Measurements from ENCODE around the gene SHROOM1.
A peak's percentile ranks its signal among the peaks of the same experiment; 100 is the strongest.
"Not testable (repeated sequence)": the region's sequence is repeated elsewhere in the genome, so short reads cannot be mapped to it uniquely, and the experiment has no call there.

SHROOM1 gene

GRCh38 chr5:132830436-132831094 lies at the start of gene SHROOM1:
SHROOM1 (minus strand) TSS chr5:132830647; CDS start chr5:132826140, 4,507 bp downstream.
- DNase-seq, result peak; percentile 34

DNA sequence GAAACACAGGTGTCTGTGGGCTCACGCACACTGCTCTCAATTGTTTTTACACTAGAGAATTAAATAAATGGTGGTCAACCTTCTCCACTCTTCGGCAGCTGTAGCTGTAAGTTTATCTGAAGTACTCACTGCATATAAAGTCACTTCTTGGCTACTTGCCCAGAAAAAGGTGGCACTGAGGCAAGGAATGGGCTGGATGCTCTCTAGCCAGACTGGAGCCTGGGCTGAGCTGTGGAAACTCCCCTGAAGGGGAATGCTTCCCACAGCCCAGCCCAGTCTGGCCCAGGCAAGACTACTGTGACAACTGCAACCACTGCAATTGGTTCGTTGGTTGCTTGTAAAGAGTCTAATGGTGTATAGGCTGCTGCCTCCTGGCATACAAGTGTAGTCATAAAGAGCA lies 47.5 kb upstream of the SHROOM1 start:
- DNase-seq, result no peak

DNA sequence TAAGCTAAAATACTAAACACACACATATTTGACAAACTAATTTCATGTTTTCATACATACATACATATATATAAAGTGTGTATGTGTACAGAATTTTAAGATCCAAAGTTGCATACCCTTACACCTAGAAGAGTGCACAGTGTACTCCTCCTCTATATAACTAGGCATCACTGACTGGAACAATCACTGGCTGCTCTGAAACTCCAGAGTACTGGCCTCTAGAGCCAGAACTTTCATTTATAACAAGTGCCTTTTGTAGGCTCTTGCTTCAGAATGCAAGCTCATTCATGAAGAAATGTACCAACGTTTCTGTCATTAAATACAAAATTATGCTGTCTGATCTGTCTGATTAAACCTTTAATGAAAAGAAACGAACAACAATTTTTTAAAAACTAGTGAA lies 47.0 kb upstream of the SHROOM1 start:
- no peak for DNase-seq

DNA sequence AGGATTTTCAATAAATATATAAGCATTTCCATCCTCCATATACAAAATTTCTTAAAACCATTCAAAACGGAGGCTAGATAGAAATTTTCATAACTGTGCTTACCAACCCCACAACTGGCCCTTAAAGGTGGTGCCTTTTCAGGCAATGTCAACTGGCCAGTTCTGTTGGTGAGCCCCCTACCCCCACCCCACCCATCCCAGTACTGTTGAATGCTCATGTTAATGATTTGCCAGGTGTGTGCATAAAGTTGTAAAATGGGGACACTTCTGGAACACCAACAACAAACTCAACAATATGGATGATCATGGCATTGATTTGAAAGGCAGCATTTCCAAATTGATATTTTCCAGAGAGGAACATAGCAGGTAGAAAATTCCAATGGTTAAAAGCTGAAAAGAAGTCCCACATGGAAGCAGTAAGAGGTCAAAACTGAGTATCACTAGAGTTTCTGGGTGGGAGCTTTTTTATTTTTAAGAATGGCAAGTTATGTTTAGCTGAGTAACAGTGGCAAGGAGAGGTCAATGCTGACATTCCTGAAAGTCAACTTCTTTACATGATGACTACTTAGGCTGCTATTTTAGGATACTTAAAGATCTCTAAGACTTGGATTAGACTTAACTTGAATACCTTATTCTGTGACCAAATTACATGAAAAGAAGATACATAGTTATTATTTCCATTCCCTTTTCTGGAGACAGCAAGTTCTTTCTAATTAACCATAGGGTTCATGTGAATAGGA lies 45.7 kb upstream of the SHROOM1 start:
- no peak for DNase-seq

GRCh38 chr5:132873930-132874271 lies 43.5 kb upstream of the SHROOM1 start:
- DNase-seq, result no peak

DNA sequence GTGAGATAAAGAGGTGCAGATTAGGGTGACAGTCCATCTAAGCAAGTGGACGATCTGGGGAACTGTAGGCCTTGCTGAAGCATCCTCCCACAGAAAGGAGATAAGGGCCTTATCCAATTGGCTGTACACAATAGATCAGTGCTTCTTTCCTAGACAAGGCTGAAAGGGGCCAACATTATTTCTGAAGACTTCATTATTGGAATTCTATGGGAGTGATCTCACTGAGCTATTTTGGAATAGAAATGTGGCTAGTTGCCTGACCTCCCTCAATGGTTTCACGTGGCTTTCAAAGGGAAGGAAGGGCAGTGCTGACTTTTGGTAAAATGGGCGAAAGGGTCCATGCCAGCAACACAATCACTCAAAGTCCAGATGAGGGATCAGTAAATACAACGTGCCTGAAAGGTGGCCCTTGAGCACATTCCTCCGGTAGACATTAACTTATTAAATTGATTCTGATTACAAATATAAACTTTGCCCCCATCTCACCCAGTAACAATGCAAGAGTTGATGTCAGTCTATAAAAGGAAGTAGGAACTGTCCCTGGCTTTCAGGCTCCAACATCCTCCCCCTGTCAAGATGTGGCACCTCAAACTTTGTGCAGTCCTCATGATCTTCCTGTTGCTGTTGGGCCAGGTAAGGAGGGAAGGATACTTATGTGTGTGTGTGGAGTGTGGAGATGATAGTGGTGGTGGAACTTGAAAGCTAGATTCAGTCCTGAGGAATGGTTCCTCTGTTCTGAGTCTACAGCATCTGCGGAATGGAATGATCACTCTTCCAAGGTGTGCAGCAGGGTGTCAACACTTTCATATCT lies 42.9 kb upstream of the SHROOM1 start, which contains the start of gene LEAP2:
Gene LEAP2 (plus strand): TSS at position 550 of the 811 bp plus-strand sequence. CDS start 27 bp downstream, at position 577.
- no peak for DNase-seq

DNA sequence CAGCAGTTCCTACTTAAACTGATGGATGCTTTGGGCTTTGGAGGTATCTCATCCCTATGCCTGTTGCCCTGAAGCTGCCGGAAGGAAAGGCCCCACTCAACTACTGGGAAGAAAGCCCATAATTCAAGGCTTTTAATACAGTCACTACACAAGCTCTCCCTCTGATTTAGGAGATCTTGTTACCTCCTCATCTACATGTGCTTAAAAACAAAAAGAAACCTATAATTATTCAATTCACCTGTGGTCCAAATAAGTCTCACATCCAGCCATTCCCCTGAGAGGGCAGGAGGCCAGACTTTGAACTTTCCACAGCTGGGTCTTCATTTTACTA lies 42.3 kb upstream of the SHROOM1 start:
- no peak for DNase-seq

DNA sequence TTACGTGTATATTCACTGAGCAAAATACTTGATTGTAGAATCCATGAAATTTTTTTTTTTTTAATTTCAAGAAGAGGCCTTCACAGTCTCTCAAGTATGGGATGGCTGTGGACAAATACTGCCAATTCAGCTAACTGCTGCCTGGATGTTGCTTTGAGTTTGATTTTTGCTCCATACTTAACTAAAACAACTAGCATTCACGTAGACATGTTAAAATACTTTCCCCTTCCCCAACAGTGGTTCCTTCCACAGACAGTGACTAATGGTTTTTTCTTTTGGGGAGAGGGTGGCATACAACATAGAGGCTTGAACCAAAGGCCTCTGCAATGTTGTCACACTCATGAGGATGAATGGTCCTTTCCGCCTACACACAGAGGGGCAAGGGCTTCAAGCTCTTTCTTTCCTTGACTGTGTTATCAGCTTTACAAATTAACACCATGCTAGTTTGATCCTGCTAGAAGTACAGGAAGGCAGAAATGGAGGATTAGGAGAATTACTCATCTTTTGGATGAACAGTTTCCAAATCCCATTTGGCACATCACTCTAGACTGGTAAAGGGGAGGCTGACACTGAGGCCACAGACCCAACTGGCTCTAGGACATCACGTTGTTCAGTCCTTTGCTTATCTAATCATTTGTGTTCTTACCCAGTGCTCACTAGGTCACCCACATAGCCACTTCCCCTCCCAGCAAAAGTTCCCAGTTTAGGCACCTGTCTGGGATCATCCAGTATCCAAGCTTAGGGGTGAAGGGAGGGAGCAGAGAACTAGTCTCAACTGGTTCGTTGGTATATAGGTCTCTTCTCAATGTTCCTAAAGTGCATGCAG lies 41.2 kb upstream of the SHROOM1 start:
- DNase-seq, result no peak

- DNase-seq, result no peak
Measured at GRCh38 chr5:132870801-132871200, 40.4 kb upstream of the SHROOM1 start.

- DNase-seq, result no peak
Measured at GRCh38 chr5:132868754-132869153, 38.3 kb upstream of the SHROOM1 start.

DNA sequence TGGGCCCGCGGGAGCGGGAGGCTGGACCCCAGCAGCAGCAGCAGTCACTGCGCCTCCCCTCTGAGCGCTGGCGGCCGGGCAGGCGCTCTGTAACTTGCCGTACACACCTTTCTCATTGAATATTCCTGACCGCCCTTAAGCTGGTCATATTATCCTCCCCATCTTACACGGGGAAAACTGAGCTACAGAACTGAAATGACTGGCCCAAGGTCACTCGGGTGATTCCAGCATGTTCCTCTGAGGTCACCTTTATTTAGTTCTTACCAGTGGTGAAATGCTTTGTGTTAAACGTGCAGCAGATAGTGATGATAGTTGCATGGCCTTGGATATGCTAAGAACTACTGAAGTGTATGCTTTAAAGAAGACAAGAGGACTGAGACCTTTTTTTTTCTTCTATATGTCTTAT lies 36.6 kb upstream of the SHROOM1 start:
- DNase-seq, result no peak

DNA sequence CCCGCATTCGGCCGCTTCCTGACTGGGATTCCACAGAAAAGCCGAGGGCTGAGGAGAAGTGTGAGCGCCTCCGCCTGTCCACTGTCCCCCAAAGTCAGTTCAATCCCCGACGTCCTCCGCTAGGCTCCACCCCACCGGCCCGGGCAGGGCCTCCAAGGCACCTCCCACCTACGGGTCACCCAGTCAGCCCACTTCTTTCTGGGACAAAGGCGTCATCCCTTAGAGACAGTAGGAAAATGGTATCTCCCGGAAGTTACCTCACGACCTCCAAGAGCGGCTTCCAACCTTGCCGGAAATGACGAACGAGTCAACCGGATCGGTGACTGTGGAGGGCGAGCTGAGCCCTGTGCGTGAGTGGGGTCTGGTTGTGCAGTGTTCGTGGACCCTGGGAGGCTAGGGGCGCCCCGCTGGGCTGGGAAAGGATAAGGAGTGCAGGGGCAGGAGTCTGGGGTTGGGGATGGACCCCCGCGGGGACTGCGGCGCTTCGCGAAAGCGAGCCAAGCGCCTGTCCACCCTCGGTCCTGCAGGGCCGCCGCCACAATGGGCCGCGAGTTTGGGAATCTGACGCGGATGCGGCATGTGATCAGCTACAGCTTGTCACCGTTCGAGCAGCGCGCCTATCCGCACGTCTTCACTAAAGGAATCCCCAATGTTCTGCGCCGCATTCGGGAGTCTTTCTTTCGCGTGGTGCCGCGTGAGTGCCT lies 36.0 kb upstream of the SHROOM1 start, which contains the start of the genes GDF9 and UQCRQ:
Gene GDF9 (minus strand): TSS at position 128 of the 704 bp plus-strand sequence. CDS start 1,936 bp downstream, outside the sequence.
Gene UQCRQ (plus strand): TSS at position 301 of the 704 bp plus-strand sequence. CDS start 240 bp downstream, at position 541.
- peak; percentile 98 for DNase-seq

DNA sequence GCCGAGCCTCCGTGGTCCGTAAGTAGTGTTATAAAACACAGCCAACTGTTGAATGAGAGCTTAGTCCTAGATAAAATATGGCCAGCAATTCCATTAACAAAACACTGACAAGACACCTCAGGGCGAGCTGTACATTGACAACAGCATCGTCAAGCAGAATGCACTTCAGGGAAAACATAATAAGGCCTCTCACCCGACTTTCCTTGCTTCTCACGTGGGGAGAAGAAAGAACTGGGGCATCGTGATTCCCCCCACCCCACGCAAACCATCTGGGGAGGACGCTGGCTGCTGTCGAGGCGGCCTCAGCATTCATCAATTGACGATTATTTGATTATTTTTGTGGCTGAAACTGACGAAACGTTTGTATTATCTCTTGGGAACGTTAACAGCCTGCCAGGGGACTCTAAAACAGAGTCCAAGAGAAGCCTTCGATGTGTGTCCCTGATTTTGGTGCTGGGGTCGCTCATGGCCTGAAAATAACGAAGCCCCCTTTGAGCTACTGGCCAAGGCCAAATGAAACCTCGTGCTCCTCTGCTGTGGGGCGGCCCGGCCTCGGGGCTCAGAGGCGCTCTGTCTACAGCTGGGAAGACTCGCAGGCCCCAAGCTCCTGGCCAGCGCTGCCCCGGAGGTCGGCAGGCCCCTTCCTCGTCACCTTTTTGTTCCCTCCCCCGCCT lies 35.4 kb upstream of the SHROOM1 start:
- no peak for DNase-seq

DNA sequence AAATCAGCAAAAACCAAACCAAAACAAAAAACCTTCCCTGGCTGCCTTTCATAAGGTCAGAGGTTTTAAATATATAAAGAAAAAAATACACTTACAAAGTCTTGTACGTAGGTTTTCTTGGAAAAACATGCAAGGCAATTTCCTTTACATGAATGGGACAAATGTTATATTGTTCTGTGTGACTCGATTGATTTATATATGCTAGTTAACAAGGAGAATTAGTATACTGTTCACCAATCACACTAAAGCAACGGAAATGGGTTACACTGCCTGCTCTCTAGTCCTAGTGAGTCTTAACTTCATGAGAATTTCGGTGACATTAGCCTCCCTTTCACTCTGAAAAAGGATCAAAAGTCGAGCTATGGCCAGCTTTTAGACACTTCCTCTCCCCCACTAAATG lies 30.3 kb upstream of the SHROOM1 start:
- DNase-seq, result no peak

DNA sequence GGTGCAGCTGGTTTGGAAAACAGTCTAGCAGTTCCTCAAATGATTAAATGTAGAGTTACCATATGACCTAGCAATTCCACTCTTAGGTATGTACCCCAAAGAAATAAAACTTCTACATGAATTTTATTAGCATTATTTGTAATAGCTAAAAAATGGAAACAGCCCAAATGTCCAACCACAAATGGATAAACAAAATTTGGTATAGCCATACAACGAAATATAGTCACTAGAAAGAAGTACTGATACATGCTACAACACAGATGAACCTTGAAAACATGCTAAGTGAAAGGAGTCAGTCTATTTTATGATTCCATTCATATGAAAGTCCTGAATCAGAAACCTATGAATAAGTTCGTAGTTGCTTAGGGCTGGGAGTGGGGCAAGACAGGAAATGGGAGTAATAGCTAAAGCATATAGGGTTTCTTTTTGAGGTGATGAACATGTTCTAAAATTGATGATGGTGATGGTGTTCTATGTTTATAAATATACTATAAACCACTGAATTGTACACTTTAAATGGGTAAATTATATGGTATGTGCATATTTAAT lies 29.5 kb upstream of the SHROOM1 start:
- peak; percentile 5 for DNase-seq

DNA sequence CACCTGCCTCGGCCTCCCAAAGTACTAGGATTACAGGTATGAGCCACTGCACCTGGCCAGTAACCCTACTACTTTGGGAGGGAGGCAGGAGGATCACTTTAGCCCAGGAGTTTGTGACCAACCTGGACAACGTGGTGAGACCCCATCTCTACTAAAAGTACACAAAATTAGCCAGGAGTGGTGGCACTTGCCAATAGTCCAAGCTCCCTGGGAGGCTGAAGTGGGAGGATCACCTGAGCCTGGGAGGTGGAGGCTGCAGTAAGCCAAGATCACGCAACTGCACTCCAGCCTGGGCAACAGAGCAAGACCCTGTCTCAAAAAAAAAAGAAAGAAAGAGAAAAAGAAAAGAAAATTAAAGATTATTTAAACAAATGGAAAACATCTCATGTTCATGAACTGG lies 25.6 kb upstream of the SHROOM1 start:
- no peak for DNase-seq

DNA sequence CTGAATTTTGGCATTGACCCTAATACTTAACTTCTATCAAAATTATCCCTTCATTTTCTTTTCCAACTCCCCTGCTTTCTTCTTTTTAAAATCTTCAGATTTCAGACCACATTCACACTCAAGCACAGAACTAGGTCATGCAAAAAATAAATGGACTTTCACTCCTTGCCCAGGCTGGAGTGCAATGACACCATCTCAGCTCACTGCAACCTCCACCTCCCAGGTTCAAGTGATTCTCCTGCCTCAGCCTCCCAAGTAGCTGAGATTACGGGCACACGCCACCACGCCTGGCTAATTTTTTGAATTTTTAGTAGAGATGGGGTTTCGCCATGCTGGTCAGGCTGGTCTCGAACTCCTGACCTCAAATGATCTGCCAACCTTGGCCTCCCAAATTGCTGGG lies 24.5 kb upstream of the SHROOM1 start:
- DNase-seq, result not testable (repeated sequence)

DNA sequence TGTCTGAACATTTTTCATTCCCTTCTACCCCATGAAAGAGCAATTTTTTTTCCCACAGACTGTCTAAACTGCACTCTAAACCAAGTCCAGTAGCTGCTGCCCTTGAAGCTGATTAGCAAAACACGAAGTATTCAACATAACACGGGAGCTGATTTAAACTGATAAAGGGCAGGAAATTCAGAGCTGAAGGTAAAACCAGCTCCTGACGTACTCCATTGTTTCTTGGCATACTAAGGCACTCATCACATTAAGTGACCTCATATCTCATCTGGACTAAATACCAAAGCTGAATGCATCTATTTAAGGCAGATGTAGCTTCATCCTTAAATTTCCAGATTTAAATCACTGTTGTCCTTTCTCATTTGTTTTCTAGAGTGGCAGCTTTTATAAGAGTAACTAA lies 23.9 kb upstream of the SHROOM1 start:
- DNase-seq, result no peak

- DNase-seq, result no peak
Measured at GRCh38 chr5:132853790-132854189, 23.3 kb upstream of the SHROOM1 start.

DNA sequence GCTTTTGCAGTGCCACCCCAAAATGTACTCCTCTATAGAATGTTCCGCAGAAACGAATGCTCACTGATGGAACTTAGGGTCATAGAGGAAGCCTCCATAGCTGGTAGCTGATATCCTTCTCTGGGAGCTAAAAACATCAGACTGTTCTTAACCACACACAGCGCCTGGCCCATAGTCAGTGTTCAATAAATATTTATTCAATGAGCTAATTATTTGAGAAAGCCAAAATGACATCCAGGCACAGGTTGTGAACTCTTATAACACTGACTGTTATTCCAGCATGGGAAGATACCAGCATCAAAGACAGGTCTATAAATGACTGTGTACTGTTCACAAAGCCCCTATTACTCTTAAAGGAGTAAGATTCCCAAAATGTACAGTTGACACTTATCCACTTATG lies 22.9 kb upstream of the SHROOM1 start:
- no peak for DNase-seq

DNA sequence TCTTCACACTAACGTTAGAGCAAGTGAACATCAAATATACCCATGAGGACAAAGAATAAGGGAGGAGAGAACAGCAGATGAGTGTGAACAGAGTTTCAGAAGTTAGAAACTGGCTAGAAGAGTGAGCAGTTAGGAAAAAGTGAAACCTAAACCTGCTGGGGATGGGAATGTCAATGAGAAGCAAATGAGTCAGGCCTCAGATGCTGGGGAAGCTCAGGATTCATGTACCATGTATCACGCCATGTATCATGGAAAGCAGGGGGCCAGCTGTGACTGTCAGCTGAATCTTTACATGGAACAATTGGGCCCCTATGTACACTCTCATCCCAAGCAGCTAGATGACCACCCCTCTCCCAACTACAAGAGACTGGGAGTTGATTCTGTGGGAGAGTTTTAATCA lies 19.6 kb upstream of the SHROOM1 start:
- DNase-seq, result no peak
